D341Med (cell line): ENCODE results near the gene ADAM10.
"Not testable (repeated sequence)": the region's sequence is repeated elsewhere in the genome, so short reads cannot be mapped to it uniquely, and the experiment has no call there.

Source experiments
- DNase-seq: peaks from one replicate; pipeline ENCODE4 v3.0.0; 2012; ENCODE audit warnings: low spot score

Gene ADAM10

DNA sequence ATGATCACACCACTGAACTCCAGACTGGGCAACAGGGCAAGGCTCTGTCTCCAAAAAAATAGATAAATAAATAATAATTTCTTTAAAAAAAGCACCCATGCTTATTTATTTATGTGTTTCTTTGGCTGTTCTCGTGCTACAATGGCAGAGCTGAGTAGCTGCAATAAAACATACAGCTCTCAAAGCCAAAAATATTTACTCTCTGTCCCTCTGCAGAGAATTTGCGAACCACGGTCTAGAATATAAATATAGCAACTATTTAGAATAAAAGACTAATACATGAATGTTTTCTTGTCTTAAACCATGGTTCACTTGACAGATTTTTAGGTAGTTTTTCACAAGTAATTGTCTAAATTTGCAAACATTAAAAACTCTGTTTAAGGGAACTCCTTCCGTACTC is 72.7 kb downstream of the ADAM10 start:
- DNase-seq = no peak

DNA sequence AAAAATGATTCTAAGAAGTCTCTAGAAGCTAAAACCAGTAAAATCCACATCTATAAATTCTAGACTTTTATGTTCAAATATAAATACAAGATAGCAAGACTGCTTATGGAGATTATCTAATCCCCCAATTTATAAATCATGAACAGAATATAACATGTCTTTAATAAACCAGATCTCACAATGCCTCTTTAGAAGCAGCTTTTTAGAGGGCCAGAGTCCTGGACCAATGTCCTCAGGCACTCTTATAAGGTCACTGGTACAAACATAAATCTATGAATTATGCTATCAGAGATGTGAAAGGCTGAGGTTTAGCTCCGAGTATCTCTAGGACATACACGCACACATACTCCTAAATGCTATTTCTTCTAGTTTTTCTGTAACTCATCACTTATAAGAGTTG is 78.3 kb downstream of the ADAM10 start:
- DNase-seq = no peak

DNA sequence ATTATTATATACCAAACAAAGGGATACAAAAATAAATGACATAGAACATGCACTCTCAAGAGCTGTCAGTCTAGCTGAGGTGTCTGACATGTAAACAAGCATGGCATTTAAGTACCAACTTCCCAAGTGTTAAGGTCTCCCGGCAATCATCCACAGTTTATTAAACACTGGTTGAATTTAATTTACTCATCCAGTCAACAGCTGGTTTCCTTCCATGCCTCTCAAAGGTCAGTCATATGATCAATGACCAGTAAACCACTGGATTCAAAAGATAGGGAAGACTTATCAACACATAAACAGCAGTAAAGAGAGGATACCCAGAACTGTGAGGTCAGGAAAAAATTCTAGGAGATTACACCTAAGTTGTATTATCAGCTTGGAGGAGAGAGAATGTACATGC is 80.4 kb downstream of the ADAM10 start:
- DNase-seq = no peak

DNA sequence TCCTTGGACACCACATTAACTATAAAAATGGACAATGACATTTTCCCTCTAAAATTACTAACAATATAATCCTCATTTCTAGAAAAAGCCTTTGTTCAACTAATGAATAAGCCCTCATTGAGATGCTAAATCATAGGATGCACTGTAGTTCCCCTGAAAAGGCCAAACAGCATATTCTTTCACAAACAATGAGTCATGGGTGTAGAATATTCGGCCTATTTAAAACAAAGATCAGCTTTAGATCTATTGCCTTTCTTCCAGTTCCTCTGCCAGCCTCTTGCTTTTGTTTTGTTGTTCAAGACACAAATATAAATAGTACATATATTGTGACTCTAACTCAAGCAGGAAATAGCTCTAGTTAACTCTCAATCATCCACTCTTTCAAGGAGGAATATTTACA is 82.5 kb downstream of the ADAM10 start:
- DNase-seq = no peak

DNA sequence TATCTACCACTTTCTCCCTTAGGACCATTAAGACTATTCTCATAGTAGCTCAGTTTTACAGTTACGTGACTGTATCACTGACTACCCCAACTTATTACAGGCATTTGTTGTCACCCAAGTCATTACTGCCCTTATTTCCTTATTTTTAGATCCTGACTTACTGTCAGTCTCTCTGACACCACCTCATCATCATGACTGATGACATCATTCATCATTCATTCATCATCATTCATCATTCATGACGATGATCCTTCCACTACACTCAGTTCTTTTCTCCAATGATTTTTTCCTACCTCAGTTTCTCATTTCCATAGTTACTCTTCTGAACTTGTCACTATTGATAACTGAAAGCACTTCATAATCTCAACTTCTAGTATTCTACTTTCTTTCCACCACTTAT is 83.8 kb downstream of the ADAM10 start:
- DNase-seq = no peak

DNA sequence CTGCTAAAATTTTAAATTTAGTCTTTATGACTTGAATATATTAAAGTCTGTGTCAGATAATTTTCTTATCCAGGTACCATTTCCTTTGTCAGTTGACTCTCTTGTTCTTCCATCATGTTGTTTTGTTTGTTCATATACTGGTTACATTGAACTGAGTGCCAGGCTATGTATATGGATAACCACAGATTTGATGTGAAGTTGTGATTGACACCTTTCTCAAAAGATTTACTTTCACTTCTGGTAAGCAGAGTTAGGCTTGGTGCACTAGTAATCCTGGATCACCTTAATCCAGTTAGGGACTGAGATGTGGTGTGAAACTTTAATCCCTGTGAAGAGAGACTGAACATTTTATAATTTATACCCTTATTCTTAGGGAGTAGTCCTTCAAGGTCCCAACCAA is 99.4 kb downstream of the ADAM10 start:
- no peak for DNase-seq

DNA sequence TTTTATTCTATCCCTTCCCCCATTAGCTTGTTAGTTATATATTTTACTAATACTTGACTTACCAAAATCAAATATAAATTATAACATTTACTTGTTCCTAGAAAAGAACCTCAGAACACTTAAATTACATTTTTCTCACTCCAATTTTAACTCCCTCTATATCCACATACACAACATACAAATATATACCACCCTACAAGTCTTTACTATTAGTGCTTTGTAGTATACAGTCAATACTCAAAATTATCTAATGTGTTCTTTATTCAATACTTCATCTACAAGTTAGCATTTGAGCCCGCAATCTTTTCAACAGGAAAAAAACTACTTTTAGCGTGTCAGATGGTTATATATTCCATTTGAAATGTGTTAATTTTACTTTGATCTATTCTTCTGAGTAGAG is 100.3 kb downstream of the ADAM10 start:
- no peak for DNase-seq

DNA sequence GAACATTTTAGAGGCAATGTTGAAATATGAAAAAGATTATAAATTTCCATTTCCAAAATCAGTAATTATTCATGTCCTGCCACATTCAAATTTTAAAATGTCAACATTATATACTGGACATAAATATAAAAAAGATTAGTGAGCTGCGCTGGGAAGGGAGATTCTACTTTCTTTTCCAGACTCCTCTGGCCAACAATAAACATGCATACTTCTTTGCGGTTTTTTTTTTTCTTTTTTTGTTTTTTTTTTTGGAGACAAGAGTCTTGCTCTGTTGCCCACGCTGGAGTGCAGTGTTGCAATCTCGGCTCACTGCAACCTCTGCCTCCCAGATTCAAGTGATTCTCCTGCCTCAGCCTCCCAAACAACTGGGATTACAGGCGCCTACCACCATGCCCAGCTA is 105.5 kb downstream of the ADAM10 start:
- DNase-seq = no peak

DNA sequence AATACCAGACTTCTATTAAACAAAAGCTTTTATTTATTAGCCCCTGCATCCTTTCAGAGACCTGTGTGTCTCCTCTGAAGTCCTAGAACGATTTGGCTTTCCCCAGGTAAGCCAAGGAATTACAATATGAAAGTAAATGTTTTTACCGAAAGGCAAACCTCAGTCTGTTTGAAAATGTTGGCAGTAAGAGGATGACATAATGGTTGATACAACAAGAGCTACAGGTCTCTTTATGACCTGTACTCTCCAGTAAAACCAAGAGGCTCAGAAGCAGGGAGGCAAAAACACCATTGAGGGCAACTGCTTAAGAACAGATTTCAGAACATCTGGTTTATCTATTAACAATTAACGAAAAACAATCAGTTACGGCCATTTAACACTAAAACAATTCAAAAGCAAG is 107.8 kb downstream of the ADAM10 start:
- no peak for DNase-seq

DNA sequence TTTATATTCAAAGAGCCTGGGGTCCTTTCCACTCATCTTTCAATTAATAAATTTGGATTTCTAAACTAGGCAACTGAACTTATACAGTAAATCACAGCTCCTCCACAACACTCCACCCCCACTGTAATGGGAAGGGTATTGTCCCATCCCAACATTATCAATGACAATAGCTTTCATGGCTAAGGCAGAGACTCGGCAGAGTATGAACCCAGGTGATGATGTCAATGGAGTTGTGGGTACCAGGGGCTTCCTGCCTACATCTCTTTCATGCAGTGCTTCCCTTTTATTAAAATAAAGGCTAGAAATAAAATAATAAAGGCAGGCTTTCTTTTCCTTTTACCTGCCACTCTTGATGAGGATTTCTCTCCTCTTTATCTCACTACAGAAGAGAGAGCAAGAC is 109.5 kb downstream of the ADAM10 start:
- no peak for DNase-seq

DNA sequence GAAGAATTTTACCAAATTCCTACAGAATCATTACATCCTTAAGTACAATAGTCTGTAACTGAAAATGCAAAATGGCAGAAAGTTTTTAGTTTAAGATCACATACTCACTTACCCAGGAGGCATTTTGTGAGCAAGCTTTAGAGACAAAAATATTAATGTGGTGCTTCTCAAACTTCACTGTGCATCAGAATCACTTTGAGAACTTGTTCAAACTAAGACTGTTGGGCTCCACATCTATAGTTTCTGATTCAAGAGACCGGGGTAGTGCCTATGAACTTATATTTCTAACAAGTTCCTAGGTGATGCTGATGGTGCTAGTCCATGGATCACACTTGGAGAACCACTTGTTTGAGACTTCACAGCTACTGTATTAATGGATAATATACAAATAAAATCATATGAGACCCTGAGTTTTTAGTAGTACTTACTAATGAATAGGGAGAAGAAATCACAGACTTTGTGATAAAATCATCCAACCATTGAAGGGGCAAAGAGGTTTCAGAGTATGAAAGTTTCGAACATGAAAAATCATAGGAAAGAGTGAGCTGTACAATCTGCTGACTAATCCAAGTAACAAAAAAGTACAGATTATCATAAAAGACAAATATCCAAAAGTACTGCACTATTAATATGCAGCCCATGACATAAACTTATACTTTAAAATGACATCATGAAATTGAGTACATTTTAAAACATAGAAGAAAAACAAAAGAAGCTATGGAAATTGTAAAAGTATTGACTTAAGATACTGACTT is 110.3 kb downstream of the ADAM10 start:
- DNase-seq = no peak

DNA sequence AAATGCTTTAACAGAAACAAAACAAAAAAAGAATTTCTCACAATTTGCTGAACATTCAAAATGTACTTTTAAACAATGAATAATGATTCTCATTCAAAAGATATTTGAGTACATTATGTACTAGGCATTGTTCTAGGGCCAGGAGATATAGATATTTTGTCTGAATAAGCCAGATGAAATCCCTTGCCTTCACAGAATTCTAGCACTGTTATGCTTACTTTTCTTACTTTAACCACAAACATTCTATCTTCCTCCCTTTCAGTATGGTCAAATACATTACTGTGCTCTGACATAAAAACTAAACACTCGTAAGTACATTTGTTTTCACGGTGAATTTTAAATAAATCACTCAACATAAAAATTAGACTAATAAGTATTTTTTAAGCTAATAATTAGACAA is 116.7 kb downstream of the ADAM10 start:
- no peak for DNase-seq

DNA sequence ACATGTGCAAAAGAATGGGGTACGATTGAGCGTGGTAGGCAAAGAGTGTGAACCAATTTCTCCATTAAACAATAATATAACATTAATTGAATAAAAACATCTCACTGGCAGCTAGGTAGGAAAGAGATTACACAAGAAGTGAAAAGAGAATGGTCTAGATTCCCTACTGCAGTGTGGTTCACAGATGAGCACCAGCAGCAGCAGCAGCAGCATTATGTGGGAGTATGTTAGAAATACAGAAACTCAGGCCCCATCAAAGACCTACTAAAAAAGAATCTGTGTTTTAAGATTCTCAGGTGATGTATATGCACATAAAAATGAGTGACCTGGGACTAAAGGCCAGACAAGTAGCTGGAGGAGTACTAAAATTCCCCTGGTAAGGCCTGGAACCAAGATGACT is 118.2 kb downstream of the ADAM10 start:
- DNase-seq = no peak

DNA sequence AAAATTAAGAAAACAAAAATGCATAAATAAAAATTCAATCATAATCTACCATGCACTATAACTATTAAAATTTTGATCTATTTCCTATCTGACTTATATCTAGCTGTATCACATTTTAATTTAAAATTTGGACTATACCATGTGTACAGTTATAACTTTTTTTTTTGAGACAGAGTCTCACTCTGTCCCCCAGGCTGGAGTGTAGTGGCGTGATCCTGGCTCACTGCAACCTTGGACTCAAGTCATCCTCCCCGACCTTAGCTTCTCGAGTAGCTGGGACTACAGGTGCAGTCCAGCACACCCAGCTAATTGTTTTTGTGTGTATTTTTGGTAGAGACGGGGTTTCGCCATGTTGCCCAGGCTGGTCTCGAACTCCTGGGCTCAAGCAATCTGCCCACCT is 119.9 kb downstream of the ADAM10 start:
- DNase-seq = no peak

DNA sequence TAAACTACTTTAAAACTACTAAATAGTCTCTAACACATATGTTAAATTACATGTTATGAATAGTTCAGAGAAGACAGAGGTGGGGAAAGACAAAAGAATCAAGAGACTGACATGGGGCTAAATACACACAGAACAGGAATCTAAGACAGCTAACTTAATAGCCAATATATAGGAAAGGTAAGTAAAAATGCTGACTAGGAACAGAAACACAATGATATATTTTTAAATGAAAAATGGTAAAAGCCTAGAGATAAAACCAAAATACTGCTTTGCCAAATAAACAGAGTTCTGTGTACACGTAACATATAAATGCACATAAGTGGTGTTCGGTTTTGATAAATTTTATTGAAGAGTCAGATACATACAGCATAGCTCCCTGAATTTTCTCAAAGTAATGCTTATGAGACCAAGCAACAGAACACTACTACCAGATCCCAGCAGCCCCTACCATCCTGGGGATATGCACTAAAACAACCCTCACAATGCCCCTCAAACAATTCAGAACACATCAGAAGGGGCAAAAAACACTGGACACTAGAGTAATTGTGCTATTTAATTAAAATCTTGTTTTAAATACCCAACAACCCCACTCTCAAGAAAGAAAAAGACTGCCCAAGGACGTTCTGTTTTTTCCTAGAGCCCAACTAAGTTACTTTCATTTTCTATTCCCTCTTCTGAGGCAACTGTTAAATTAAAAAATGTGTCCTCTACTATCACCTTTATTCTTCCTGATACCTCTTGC is 121.1 kb downstream of the ADAM10 start:
- DNase-seq = no peak

DNA sequence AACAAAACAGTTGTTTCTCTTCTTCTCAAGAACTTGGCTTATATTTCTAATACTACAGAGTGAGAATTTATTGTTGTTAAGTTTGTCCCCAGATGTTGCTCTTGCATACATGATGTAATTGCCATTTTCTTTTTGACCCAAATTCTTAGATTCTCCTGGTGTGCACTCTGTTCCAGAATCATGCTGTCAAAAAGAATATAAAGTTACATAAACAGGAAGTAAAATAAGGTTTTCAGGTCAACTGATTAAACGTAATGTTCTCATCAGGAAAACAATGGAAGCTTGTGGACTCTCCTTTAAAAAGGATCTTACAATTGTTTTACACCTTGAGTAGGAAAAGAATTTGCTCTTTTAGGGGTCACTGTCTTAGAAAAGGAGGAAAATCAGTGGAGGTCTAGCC is 121.8 kb downstream of the ADAM10 start:
- no peak for DNase-seq

DNA sequence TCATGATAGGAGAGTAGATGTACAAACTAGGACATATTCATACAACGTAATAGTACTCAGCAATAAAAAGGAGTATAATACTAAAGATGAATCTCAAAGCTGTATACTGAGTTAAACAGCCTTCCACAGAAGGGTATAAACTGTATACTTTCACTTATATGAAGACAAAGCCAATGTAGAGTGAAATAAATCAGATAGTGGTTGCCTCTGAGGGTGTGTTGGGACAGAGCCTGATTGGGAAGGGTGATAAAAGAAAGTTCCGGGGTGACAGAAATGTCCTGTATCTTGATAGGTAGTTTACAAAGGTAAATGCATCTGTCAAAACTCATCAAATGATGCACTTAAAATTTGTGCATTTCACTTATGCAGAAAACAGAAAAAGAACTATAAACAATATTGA is 122.5 kb downstream of the ADAM10 start:
- no peak for DNase-seq

DNA sequence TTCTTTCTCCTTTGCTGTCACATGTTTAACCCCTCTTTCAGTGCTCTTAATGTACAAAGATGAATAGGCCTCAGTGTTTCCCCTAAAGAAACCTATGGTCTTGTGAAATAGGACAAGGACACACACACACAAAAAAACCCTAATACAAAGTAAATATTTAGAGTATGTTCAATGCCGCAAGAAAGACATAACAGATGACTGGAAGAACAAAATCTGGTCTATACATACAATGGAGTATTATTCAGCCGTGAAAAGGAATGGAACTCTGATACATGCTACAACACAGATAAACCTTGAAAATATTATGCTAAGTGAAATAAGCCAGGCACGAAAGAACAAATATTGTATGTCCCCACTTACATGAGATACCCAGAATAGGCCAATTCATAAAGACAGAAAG is 123.1 kb downstream of the ADAM10 start:
- DNase-seq = no peak

DNA sequence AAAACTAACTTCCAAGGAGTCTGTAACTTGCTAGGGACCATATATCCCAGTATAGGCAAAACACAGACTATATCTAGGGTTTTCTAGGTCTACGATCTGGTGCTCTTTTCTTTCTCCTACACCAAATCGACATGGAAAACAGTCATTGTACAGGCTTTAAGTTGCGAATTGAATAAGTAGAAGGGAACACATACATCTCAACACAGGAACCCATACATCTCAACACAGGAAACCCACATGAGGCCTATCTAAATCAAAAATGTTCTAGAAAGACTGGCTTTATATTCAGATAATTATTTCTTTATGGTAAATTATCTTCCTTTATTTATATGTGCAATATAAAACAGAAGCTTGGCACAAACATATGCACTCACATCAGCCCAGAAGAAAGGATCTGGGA is 126.6 kb downstream of the ADAM10 start:
- no peak for DNase-seq

DNA sequence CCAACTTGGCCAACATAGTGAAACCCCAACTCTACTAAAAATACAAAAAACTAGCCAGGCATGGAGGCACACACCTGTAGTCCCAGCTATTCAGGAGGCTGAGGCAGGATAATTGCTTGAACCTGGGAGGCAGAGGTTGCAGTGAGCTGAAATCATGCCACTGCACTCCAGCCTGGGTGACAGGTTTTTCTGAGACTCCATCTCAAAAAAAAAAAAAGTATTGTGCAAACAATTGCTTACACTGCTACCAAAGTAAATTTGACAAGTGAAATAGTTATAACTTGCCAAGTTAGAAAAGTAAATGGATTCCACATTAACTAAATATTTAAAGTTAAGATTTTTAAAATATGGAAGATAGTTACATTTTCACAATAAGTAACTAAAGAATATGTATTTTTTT is 129.2 kb downstream of the ADAM10 start:
- not testable (repeated sequence) for DNase-seq

DNA sequence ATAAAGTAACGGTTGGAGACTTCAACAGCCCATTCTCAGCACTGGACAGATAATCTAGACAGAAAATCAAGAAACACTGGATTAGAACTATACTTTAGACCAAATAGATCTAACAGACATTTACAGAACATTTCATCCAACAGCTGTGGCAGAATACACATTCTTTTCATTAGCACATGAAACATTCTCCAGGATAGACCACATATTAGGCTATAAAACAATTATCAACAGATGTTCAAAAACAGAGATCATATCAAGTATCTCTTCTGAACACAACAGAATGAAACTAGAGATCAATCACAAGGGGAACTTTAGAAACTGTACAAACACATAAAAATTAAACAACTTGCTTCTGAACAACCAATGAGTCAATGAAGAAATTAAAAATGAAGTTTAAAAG is 133.3 kb downstream of the ADAM10 start:
- DNase-seq = no peak

DNA sequence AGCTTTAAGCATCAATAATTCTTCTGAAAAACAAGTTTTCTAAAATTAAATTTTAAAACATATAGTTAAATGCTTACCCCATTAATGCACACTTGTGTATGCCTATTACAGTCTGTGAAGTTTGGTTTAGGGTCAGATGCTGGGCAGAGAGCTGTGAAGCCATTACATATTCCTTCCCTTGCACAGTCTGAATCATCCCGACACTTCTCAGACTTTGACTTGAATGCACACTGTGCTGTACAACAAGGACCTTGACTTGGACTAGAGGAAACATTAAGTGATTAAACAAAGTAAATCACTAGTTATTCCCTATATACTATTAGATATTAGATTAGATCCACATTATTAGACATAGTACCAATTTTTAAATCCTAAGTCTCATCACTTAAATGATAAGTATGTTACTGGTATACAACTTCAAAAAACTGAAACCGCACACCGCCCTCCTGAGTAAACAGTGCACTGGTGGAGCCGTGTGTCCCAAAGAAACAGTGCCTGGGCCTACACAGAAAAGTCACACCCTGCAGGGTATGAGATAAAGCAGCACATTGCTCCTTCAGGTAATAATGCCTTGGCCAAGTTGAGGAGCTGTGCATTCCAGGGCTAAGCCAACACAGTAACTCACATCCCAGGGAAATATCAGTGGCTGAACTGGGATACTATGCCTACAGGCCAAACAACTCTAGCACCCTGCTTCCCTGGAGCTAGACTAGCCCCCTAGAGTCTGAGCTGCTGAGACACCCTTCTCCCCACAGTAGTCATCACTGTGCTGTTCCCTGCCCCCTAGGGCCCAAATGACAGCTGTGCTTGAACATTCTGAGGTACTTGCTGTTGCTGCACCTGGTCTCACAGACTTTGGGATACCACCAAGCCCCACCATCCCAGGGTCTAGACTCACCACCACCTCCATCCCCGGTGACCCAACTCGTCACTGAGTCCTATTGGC is 137.5 kb downstream of the ADAM10 start:
- no peak for DNase-seq

DNA sequence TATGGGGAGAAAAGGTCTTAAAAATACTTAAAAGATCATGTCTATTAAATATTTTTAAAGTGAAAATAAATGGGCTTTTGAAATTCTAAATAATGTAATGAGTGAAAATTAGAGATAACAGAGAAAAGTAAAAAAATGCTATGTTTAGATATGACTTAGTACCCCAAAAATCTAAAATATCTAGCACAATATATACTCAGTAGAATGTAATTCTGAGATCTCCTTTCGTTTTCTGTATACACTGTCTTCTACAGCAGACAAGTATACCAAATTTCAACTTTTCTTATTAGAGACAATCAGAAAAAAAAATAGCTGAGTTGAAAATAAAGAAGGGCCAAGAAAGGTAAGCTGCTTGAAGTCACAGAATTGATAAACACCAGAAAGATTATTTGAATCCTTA is 140.8 kb downstream of the ADAM10 start:
- DNase-seq = no peak
